HEK293T (cell line): Measurements from ENCODE around the gene SLC5A1.
"Not testable (repeated sequence)": the region's sequence is repeated elsewhere in the genome, so short reads cannot be mapped to it uniquely, and the experiment has no call there.

Source experiments
- FOXM1 ChIP-seq: fragments of 450-650 bp; IDR thresholded peaks from 2 replicates; pipeline ENCODE4 v1.6.1; 2017; ENCODE audit warnings: mild to moderate bottlenecking, borderline replicate concordance
- HDGF ChIP-seq: fragments of 450-650 bp; IDR thresholded peaks from 2 replicates; pipeline ENCODE4 v1.6.1; 2017; ENCODE audit warnings: antibody characterized with exemption, borderline replicate concordance
- L3MBTL2 ChIP-seq: fragments of 450-650 bp; conservative IDR thresholded peaks from 2 replicates; pipeline ENCODE4 v1.6.1; 2016; ENCODE audit warnings: mild to moderate bottlenecking
- SP1 ChIP-seq: fragments of 450-650 bp; IDR thresholded peaks from 2 replicates; pipeline ENCODE4 v1.6.1; 2017

GRCh38 chr22:32150647-32151046, 107.6 kb downstream of the SLC5A1 start:
- not testable (repeated sequence) for TF ChIP-seq SP1, HDGF, L3MBTL2, FOXM1
